ENCODE data around the gene OR2A2. TPM values are rescaled to one million over a fixed set of nuclear protein-coding genes. Genes with fewer than 3 reads are reported as not detected.

The OR2A2 gene
- total RNA-seq, 2 experiments from 2014 or later: not detected

DNA sequence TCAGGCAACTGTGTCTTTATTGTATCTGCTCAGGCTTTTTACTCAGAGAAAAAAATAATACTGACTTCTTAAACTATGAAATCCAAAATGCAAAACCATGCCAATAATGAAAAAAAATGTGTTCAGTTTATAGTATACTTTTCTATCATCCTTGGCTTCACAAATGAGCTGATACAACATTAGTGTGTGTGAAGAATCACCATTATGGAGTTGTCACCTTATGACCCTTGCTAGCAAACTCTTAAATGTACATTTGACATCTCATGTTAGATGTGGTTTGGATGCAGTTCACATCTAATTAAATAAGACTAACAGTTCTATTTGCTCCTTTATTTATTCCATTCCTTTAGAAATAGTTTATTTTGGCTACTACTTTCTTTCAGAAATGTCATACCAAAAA is 4.2 kb upstream of the OR2A2 start:
- Mint-ChIP-seq H3K4me1 (ENCODE audit: low read depth) (peaks cover 11% of the 10 kb centered on the region), H3K4me3 (no peak overlapping the region), H3K36me3 (ENCODE audit: low read depth) (no peaks in the 10 kb centered on the region), H3K9me3 (no peaks in the 10 kb centered on the region), H3K27me3 (no peaks in the 10 kb centered on the region), H3K27ac (no peak overlapping the region)
- intact Hi-C loops (cut with DNase I, micrococcal nuclease): no loop called here
- POLR2A ChIA-PET: interaction anchor here (0.6 kb wide), 1 partner anchor 8 kb away, joined by 3 read pairs; no protein-coding TSS in a partner anchor
- H3K27ac ChIP-seq (ENCODE audit: low read depth in 1 of 2, low read length in 2 of 2): no peak overlapping the region
- CTCF ChIA-PET: no interaction called here
- H3K9me3 ChIP-seq (ENCODE audit: control insufficient read depth in 1 of 2, insufficient read depth in 1 of 2, low read length in 2 of 2): no peaks in the 10 kb centered on the region
- ATAC-seq (ENCODE audit: poor library complexity): no peak
- H3K27me3 ChIP-seq (ENCODE audit: control insufficient read depth in 1 of 2, insufficient read depth in 2 of 2, low read length in 2 of 2): peaks cover 0 to 3% of the 10 kb centered on the region in 2 experiments
- H3K4me3 ChIP-seq (ENCODE audit: low read length): no peak overlapping the region
- H3K4me1 ChIP-seq (ENCODE audit: insufficient read depth, low read length): no peaks in the 10 kb centered on the region
- no peak for TF ChIP-seq CTCF (IDR thresholded peaks at IDR 0.05)
- H3K36me3 ChIP-seq (ENCODE audit: insufficient read depth, low read length): no peaks in the 10 kb centered on the region
- no peak for DNase-seq

DNA sequence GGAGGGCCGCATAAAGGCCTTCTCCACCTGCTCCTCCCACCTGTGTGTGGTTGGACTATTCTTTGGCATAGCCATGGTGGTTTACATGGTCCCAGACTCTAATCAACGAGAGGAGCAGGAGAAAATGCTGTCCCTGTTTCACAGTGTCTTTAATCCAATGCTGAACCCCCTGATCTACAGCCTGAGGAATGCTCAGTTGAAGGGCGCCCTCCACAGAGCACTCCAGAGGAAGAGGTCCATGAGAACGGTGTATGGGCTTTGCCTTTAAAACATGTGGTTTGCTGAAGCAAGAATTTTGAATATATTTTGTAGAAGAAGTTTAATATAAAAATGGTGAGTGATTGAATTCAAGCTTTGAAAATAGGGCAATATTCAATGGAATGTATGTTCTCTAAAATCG is 889 bp downstream of the OR2A2 start:
- DNase-seq (no peak), ATAC-seq (ENCODE audit: poor library complexity) (no peak)
- Histone ChIP-seq H3K36me3 (ENCODE audit: insufficient read depth, low read length) (no peaks in the 10 kb centered on the region), H3K4me3 (ENCODE audit: low read length) (no peak overlapping the region), H3K9me3 (ENCODE audit: control insufficient read depth in 1 of 2, insufficient read depth in 1 of 2, low read length in 2 of 2) (no peaks in the 10 kb centered on the region), H3K27ac (ENCODE audit: low read depth in 1 of 2, low read length in 2 of 2) (no peak overlapping the region), H3K4me1 (ENCODE audit: insufficient read depth, low read length) (no peaks in the 10 kb centered on the region), H3K27me3 (ENCODE audit: control insufficient read depth in 1 of 2, insufficient read depth in 2 of 2, low read length in 2 of 2) (peaks cover 0 to 3% of the 10 kb centered on the region in 2 experiments)
- Mint-ChIP-seq H3K9me3 (no peaks in the 10 kb centered on the region), H3K36me3 (ENCODE audit: low read depth) (no peaks in the 10 kb centered on the region), H3K4me1 (ENCODE audit: low read depth) (no peaks in the 10 kb centered on the region), H3K27me3 (peaks cover 29% of the 10 kb centered on the region), H3K27ac (no peak overlapping the region), H3K4me3 (no peak overlapping the region)
- ChIA-PET CTCF (interaction anchor here (1.1 kb wide), 1 partner anchor 25 kb away, joined by 3 read pairs; no protein-coding TSS in a partner anchor), POLR2A (no interaction called here)
- intact Hi-C loops (cut with DNase I, micrococcal nuclease): no loop called here
- TF ChIP-seq CTCF (IDR thresholded peaks at IDR 0.05): no peak

- Histone ChIP-seq H3K9me3 (ENCODE audit: control insufficient read depth in 1 of 2, insufficient read depth in 1 of 2, low read length in 2 of 2) (no peaks in the 10 kb centered on the region), H3K4me1 (ENCODE audit: insufficient read depth, low read length) (no peaks in the 10 kb centered on the region), H3K4me3 (ENCODE audit: low read length) (no peak overlapping the region), H3K27ac (ENCODE audit: low read depth in 1 of 2, low read length in 2 of 2) (no peak overlapping the region), H3K27me3 (ENCODE audit: control insufficient read depth in 1 of 2, insufficient read depth in 2 of 2, low read length in 2 of 2) (peaks cover 0 to 3% of the 10 kb centered on the region in 2 experiments), H3K36me3 (ENCODE audit: insufficient read depth, low read length) (no peaks in the 10 kb centered on the region)
- peaks cover 31% of the 10 kb centered on the region for H3K27me3 Mint-ChIP-seq
- H3K36me3 Mint-ChIP-seq (ENCODE audit: low read depth): no peaks in the 10 kb centered on the region
- ATAC-seq (ENCODE audit: poor library complexity) (no peak), DNase-seq (no peak)
- intact Hi-C loops (cut with DNase I, micrococcal nuclease): no loop called here
- H3K27ac Mint-ChIP-seq: no peak overlapping the region
- H3K4me1 Mint-ChIP-seq (ENCODE audit: low read depth): no peaks in the 10 kb centered on the region
- no peaks in the 10 kb centered on the region for H3K9me3 Mint-ChIP-seq
- no peak for TF ChIP-seq CTCF (IDR thresholded peaks at IDR 0.05)
- ChIA-PET CTCF (no interaction called here), POLR2A (interaction anchor here (1.3 kb wide), 1 partner anchor 211 kb away, joined by 3 read pairs; the partner anchor contains the start of gene TCAF1)
- no peak overlapping the region for H3K4me3 Mint-ChIP-seq
Observed at GRCh38 chr7:144113651-144114050, 4.3 kb downstream of the OR2A2 start.
